ENCODE results near the gene TLE7.
A peak's percentile ranks its signal among the peaks of the same experiment; 100 is the strongest.

Gene TLE7

DNA sequence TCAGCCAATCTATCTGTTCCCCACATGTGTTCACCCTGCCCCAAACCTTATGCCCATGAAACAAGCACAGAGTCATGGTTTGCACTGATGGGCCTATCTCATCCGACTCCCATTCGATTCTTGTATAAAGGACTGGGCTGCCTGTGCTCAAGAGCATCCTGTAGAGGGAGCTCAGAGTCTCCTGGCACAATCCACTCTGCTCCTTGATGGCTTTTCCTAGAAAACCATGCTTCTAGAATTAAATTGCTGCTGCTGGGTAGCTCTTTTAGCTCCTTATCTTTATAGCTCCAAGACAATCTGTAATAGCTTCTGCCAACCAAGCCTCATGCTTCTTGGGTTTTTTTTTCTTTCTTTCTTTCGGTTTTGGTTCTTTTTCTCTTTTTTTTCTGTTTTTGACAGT is 37.6 kb upstream of the TLE7 start:
- TF ChIP-seq, protein P1, sequence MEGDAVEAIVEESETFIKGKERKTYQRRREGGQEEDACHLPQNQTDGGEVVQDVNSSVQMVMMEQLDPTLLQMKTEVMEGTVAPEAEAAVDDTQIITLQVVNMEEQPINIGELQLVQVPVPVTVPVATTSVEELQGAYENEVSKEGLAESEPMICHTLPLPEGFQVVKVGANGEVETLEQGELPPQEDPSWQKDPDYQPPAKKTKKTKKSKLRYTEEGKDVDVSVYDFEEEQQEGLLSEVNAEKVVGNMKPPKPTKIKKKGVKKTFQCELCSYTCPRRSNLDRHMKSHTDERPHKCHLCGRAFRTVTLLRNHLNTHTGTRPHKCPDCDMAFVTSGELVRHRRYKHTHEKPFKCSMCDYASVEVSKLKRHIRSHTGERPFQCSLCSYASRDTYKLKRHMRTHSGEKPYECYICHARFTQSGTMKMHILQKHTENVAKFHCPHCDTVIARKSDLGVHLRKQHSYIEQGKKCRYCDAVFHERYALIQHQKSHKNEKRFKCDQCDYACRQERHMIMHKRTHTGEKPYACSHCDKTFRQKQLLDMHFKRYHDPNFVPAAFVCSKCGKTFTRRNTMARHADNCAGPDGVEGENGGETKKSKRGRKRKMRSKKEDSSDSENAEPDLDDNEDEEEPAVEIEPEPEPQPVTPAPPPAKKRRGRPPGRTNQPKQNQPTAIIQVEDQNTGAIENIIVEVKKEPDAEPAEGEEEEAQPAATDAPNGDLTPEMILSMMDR (IDR thresholded peaks at IDR 0.05; ENCODE audit: low read depth, low read length): no peak; the same call in none of the 2 replicates
- no peak for DNase-seq (ENCODE audit: extremely low read depth, low read depth)

- TF ChIP-seq, protein P1 (IDR thresholded peaks at IDR 0.05; ENCODE audit: low read depth, low read length): no peak
- DNase-seq (ENCODE audit: extremely low read depth, low read depth): no peak
Measured at GRCh38 chr16:71476457-71477124, 34.7 kb upstream of the TLE7 start.

GRCh38 chr16:71474864-71475263 is 33.0 kb upstream of the TLE7 start:
- DNase-seq (ENCODE audit: extremely low read depth, low read depth): peak; percentile 23
- TF ChIP-seq, protein P1 (IDR thresholded peaks at IDR 0.05; ENCODE audit: low read depth, low read length): no peak

DNA sequence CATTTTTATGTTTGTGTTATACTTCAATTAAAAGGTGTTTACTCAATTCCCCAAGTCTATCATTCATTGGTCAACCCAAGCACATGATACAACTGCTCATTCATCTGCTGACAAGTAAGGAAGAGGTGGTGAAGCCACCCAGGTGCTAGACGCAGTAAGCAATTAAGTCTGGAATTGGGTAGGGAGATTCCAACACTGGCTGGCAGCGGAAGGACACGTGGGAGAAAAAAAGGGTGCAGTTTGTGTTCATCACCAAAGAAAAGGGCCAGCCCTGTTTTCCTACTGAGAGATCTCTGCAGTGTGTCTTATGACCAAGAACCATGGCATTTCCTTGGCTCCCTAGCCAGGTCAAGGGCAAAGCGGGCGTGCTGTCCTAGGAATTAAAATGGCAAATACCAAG is 32.0 kb upstream of the TLE7 start:
- TF ChIP-seq, protein P1 (IDR thresholded peaks at IDR 0.05; ENCODE audit: low read depth, low read length): no peak

DNA sequence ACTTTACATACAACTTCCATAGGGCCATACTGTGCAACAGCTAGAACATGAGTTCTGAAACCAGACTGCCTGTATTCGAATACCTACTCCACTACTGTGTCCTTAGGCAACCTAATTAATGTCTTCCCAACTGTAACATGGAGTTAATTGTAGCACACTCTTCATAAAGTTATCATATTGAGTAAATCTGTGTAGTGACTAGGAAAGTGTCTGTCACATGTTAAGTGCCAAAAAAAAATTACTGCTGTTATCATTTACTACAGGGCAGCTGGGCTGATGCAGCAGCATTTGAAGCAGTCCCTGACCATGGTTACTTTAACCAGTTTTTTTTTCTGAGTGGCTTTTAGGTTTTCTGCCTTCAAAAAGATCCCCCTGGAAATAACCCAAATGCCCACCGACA is 31.1 kb upstream of the TLE7 start:
- no peak for DNase-seq (ENCODE audit: extremely low read depth, low read depth)

More for the DNA sequence above, 32.0 kb upstream of the TLE7 start:
- no peak for DNase-seq (ENCODE audit: extremely low read depth, low read depth)

GRCh38 chr16:71472051-71472450 is 30.2 kb upstream of the TLE7 start:
- TF ChIP-seq, protein P1 (IDR thresholded peaks at IDR 0.05; ENCODE audit: low read depth, low read length): no peak

More for the DNA sequence above, 31.1 kb upstream of the TLE7 start:
- TF ChIP-seq, protein P1 (IDR thresholded peaks at IDR 0.05; ENCODE audit: low read depth, low read length): no peak

GRCh38 chr16:71467810-71468209 is 26.0 kb upstream of the TLE7 start:
- DNase-seq (ENCODE audit: extremely low read depth, low read depth): no peak
- TF ChIP-seq, protein P1 (IDR thresholded peaks at IDR 0.05; ENCODE audit: low read depth, low read length): no peak

More at GRCh38 chr16:71472051-71472450, 30.2 kb upstream of the TLE7 start:
- no peak for DNase-seq (ENCODE audit: extremely low read depth, low read depth)

Data from AG09319 (cell line).